Omental fat pad (tissue), 4 donors: ENCODE results near the gene TPRG1L. TPM values are rescaled to one million over a fixed set of nuclear protein-coding genes. Genes with fewer than 3 reads are reported as not detected.

ENCODE experiments used
- ATAC-seq: fragments of 150-250 bp; one replicate; pipeline ENCODE4 v1.9.1; 2016; ENCODE audit warnings: mild to moderate bottlenecking, moderate library complexity; ENCODE audit not compliant: low FRiP score
- DNase-seq: peaks from one replicate; pipeline ENCODE4 v3.0.0-alpha.2; 2019; ENCODE audit warnings: low spot score
- CTCF ChIP-seq, 3 donors: fragments of 450-650 bp; IDR thresholded peaks; one replicate each; pipeline ENCODE4 v1.5.1; 2016 to 2017; ENCODE audit warnings: antibody characterized with exemption in 3 of 3, mild to moderate bottlenecking in 3 of 3, moderate library complexity in 2 of 3
- total RNA-seq, 4 donors: library from RNA; depleted of rRNA; stranded (reverse); fragments of >200 nt; gene quantifications; one replicate each; pipeline ENCODE4 v1.1.0, GENCODE V29; 2016

TPRG1L gene
- total RNA-seq, 4 donors from 2014 or later = 24.9 to 53.0 (median 37.4) TPM

- no peak for ATAC-seq
- no peak for DNase-seq
- TF ChIP-seq CTCF (IDR thresholded peaks at IDR 0.05) = no peak
These were observed 5.4 kb downstream of the TPRG1L start for GRCh38 chr1:3630161-3630611.

GRCh38 chr1:3630914-3631313, 6.1 kb downstream of the TPRG1L start:
- ATAC-seq (no peak), DNase-seq (no peak)
- no peak for TF ChIP-seq CTCF (IDR thresholded peaks at IDR 0.05)

- TF ChIP-seq CTCF (IDR thresholded peaks at IDR 0.05) = no peak
- ATAC-seq (no peak), DNase-seq (no peak)
These were observed 6.8 kb downstream of the TPRG1L start for GRCh38 chr1:3631320-3632260.

DNA sequence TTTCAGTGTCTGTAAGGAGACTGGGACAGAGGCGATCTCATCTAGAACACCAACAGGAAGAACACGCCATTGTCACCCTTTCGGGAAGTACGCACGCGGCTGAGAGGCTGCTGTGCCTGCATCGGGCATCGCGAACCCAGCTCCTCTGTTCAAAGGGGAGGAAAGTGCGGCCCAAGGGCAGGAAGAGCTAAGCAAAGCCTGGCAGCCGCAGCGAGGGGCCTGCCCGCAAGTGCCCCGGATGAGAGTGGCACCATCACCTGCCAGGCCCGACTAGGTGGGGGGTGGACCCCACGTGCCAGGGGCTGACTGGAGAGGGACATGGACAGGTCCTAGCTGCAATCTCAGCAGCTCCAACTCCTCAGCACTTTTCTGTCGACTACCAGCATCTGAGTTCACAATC, 7.5 kb downstream of the TPRG1L start:
- ATAC-seq = no peak
- no peak for DNase-seq
- no peak for TF ChIP-seq CTCF (IDR thresholded peaks at IDR 0.05)

DNA sequence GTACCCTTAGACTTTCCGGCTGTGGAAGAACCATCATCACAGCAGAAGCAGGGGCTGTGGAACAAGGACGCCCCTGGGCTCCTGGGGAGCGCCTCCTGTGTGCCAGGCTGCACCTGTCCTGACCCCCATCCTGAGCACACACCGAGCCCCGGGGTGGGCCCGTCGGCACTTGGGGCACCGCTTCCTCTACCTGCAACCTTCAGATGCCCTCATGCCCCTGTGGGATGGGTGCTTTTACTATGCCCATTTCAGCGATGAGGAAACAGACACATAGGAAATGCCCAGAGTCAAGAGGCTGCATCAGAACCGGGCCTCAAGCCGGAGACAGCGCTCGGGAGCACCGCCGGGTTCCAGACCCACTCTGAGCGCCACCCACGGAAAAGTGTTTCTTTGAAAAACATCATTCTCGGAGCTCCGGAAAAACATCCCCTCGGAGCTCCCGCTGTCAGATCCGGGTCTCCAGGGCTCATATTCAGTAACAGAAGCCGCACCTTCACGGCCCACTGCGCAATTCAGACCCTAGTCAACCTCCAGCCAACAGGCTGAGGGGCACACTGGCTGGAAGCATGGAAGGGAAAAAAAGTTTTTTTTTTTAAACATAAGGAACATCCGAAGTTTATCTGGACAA, 8.0 kb downstream of the TPRG1L start:
- no peak for DNase-seq
- no peak for ATAC-seq
- TF ChIP-seq CTCF (IDR thresholded peaks at IDR 0.05) = no peak

- no peak for ATAC-seq
- TF ChIP-seq CTCF (IDR thresholded peaks at IDR 0.05) = no peak
- no peak for DNase-seq
These were observed 8.7 kb downstream of the TPRG1L start for GRCh38 chr1:3633344-3634058.
